HG02943 (cell line): ENCODE results near the gene MYO7B.

Experiments
- ATAC-seq: cut with Tn5 transposase; IDR thresholded peaks from one replicate; pipeline ENCODE4 v1.9.1; 2021; ENCODE audit warnings: mild to moderate bottlenecking, low read depth, moderate library complexity; ENCODE audit not compliant: unreplicated experiment

The MYO7B gene

DNA sequence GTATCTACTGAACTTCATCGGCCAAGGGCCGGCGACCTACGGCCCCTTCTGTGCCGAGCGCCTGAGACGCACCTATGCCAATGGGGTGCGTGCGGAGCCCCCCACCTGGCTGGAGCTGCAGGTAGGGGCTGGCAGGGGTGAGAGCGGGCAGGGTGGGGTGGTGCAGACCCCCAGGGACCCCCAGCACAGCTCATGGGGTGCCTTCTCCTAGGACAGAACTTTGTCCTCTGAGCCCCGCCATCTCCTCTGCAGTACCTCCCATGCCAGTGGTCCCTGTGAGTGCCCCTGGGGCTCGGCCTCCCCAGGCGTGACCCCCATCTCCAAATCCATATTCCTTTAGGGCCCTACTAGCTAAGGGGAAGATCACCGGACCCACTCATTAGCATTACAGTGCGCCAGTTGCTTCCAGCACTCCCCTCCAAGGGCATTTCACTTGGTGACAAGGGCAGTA is 86.5 kb downstream of the MYO7B start:
- no peak for ATAC-seq

DNA sequence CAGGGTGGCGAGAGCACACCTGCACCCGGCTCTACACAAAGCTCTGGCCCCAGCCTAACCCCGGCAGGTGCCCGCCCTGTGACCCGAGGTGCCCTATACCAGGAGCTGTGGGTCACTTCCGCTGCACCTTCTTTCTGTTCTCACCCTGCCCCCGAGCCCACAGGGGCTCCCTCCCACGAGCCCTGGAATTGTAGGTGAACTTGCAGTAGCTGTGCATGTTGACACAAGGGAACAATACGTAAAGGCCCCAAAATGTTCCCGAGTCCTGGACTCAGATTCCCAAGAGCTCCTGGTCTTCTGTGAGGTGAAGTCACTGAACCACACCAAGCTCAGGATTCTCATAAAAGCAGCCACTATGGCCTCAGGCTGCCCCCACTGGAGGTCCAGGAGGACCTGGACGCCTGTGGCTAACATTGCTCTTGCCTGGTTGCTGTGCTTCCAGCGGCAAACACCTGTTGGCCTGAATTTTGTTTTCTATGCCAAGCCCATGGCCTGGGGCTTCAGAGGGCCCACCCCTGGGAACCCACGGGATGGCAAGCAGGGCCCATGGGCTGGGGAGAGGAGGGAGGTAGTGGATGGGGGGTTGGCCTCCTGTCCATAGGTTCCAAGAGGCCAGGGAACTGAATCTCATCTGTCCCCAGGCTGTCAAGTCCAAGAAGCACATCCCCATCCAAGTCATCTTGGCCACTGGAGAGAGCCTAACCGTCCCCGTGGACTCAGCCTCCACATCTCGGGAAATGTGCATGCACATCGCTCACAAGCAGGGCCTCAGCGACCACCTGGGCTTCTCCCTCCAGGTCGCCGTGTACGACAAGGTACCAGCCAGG is 87.3 kb downstream of the MYO7B start:
- ATAC-seq = no peak

DNA sequence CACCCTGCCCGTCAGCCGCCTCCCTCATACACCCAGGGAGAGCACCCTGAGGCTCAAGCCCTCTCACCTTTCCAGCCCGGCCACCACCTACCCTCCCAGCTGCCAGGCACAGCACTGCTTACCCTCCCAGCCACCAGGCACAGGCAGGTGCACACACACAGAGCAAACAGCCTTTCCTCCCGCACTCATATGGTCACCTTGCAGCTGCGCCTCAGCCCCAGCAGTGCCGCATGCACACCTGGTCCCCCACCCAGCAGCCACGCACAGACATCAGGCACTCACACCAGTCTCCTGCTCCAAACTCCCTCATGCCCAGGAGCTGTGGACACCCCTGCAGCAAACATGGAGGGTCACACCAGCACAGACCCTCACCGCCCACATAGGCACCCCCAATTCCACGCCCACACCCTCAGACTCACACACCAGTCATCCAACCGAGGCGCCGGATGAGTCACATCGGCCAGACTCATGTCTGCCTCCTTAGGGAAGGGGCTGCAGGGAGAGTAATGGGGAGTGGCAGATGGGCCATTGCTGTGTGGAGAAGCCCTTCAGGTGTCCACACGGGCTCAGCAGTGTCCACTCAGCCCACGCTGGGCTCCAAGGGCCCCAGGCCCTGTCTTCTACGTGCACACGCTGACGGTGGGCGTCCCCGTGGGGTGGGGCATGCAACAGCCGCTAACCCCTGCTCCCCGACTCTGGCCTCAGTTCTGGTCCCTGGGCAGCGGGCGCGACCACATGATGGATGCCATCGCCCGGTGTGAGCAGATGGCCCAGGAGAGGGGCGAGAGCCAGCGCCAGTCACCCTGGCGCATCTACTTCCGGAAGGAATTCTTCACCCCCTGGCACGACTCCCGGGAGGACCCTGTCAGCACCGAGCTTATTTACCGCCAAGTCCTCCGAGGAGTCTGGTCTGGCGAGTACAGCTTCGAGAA is 88.2 kb downstream of the MYO7B start:
- no peak for ATAC-seq

DNA sequence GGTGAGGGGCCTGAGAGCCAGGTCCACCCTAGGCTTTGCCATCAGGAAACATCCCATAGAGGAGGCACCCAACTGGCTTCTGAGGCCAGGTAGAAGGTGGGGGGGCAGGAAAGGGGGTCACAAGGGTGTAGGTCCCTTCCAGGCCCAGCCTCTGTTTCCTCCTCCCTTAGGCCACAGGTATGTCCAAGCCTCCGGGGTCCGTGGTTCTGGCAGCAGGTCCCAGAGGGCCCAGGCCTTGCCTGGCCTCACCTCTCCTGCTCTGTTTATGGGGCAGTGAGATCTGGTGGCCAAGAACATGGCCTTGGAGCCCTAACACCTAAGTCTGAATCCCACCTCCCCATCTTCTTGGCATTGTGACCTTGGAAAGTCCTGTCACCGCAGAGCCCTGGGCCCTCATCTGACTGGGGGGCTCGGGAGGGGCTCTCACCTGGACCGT is 88.9 kb downstream of the MYO7B start:
- no peak for ATAC-seq

DNA sequence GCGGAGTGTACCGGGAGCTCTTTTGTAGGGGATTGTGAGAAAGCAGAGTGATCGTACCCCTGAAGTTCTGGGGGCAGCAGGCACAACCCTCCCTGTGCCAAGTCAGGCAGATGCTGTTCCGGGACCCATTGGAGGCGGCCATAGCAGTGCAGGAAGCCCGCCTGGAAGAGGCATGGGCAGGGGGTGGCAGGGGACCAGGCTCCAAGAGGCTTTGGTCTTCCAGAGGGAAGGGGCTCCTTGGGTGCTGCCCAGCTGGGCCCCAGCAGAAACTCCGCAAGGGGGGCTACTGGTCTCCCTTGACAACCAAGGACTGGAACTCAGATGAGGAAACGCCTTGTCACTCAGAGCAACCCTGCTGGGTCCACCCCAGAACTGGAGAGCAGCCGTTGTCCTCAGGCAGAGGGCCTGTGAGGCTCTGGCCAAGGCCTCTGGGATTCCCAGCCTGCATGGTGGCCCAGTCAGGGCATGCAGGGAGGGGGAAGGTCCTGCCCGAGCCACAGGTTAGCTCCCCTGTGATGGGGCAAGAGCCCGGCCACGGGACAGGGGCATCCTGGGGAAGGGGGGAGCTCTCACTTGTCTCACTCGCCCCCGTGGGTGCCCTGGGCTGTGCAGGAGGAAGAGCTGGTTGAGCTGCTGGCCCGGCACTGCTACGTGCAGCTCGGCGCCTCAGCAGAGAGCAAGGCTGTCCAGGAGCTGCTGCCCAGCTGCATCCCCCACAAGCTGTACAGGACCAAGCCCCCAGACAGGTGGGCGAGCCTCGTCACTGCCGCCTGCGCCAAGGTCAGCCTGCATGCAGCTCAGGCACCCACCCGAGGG is 89.5 kb downstream of the MYO7B start:
- ATAC-seq = no peak

DNA sequence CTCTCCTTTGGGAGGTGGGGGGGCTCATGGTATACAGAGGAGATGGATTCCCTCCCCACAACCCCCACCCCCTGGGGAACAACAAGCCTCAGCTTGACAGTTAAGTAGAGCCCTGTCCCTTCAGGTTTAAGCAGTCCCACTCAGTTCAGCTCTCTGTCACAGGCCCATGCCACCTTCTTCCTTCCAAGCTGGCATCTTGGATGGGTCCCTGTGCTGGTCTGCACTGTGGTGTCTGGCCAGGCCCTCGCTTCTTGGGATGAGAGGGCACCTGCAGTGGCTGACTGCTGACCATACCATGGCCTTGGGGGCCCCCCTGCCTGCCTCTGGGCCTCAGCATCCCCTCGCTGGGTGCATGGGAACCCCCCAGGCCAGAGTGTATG is 90.1 kb downstream of the MYO7B start:
- ATAC-seq = no peak

DNA sequence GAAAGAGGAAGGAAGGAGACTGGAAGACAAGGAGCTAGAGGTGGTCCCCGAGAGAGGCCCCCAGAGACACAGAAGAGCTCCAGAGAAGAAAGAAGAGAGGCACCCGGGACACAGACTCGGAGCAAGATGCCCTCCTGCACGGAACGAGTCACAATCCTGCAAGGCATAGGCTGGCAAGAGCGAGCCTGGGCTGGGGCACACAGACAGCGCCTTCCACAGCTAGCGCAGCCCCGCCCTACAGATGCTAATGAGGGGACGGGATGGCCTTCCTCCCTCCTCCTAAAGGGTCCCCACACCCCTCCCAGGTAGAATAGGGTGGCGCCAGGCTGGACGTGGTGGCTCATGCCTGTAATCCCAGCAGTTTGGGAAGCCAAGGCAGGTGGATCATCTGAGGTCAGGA is 90.7 kb downstream of the MYO7B start:
- ATAC-seq = no peak

DNA sequence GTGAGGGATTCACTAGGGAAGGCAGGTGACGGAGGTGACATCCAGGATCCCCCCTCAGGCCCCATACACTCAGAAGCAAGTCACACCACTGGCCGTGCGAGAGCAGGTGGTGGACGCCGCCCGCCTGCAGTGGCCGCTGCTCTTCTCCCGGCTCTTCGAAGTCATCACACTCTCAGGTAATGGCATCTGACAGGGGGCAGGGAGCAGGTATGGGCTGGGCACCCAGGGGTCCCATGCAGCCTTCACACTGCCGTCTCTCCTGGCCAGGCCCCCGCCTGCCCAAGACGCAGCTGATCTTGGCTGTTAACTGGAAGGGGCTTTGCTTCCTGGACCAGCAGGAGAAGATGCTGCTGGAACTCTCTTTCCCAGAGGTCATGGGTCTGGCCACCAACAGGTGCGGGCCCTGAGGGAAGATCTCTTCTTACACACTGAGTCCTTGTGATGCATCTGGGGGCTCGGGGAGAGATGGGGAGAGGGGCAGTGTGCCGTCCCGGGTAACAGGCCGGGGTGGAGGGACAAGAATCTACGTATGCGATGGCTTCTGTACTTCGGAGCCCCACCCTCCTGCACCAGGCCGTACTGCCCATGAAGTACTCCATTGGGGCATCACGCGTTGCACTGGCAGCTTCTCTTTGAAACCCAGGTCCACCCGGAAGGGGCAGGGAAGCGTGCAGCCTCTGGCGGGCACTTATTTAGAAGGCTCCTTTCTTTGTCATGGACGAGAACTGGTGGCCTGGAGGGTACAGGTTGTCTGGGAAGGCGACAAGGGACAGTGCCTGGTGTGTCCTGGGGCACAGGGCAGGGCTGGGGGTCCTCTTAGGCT is 91.6 kb downstream of the MYO7B start:
- ATAC-seq = no peak

DNA sequence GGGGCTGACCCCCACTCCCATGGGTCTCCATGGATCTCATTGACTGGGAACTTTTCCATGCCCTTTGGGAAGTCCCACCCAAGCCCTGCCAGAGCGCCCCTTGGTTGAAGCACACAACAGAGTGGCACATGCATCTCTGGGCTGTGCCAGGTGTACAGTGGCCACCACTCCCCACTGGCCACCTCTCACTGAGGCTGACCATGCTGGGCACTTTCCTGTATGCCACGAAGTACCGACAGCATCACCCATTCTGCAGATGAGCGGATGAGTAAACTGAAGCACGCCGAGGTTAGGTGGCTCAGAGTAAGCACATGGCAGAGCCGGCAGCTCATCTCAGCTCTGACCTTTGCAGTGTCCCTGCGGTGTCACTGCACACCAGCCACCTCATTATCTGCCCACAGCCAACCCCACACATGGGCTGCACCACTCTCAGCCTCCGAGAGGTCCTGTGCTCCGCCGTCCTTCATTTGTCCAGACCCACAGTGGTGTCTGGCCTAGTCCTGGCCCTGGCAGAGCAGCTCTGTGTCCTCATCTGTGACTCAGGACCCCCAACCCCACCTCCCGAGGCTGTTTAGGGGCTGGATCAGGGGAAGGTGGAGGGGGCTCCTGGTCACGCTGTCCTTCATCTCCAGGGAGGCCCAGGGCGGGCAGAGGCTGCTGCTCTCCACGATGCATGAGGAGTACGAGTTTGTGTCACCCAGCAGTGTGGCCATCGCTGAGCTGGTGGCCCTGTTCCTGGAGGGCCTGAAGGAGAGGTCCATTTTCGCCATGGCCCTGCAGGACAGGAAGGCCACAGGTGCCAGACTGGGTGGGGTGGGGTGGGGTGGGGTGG is 92.5 kb downstream of the MYO7B start:
- no peak for ATAC-seq

DNA sequence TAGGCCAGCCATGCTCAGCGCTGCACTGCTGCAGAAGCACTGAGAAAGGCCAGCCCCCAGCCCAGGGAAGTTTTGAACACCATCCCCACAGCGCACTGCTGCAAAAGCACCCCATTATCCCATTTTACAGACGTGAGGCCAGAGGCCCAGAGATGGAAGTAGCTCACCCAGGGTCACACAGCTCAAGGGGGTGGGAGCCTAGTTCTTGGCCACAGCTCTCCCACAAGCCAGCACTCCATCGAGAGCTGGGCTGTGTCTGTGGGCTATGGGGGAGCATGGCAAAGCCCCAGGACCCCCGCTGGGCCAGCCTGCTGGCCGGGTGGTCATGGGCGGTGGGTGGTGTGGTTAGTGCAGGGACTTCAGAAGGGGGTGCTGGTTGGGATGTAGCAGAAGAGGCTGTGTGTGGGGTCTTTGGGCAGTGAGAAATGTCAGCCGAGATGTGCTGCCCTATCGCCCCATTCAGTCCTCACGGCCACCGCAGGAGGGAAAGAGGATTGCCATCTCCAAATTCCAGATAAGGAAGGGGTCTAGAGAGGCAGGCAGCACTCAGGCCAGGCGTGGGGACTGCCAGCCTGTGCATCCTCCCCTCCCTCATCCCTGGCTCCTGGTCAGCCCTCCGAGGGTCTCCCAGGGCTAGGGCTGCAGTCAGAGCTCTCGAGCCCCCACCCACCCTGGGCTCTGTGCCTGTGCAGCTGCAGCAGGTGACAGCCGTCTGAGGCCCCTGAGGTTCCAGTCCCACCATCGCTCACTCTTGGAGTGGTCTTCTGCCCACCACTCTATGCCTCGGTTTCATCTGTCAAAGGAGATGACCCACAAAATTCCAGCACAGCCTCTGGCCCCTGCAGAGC is 93.5 kb downstream of the MYO7B start:
- ATAC-seq = no peak

DNA sequence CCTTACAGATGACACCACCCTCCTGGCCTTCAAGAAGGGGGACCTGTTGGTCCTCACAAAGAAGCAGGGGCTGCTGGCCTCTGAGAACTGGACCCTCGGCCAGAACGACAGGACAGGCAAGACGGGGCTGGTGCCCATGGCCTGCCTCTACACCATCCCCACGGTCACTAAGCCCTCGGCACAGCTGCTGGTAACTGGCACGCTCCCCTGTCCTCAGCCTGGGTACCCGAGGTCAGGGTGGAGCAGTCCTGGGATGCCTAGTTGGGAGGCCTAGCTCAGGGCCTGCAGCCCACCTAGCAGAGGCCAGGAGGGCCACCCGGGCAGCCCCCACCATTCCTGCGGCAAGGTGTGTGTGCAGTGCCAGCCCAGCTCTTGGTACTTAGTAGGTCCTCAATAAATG is 94.2 kb downstream of the MYO7B start:
- no peak for ATAC-seq

DNA sequence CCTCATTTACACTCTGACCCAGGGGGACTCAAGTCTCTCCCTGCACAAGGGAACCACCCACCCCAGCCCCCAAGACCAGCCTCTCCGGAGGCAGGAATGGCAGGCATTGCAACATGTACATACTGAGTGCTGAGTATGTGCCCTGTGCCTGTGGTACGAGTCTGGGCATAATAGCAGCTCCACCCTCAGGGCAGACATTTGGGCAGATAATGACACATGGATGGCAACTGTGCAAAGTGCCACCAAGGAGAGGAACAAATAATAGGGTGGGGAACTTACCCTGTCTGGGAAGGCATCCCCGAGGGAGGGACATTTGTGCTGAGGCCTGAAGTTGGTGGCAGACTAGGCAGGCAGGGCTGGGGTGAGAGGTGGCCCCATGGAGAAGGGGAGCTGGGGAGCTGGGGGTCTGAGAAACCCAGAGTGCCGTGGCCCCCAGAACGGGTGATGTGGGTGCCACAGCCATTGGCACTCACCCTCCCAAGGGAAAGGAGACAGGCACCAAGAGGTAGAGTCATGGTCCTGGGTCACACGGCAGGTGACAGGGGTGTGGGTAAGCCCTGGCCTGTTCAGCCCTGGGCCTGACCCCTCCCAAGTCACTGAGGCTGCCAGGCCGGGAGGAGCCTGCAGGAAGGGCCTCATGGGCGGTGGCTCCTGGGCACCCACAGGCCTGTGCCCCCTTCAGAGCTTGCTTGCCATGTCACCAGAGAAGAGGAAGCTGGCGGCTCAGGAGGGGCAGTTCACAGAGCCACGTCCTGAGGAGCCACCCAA is 94.8 kb downstream of the MYO7B start:
- no peak for ATAC-seq

DNA sequence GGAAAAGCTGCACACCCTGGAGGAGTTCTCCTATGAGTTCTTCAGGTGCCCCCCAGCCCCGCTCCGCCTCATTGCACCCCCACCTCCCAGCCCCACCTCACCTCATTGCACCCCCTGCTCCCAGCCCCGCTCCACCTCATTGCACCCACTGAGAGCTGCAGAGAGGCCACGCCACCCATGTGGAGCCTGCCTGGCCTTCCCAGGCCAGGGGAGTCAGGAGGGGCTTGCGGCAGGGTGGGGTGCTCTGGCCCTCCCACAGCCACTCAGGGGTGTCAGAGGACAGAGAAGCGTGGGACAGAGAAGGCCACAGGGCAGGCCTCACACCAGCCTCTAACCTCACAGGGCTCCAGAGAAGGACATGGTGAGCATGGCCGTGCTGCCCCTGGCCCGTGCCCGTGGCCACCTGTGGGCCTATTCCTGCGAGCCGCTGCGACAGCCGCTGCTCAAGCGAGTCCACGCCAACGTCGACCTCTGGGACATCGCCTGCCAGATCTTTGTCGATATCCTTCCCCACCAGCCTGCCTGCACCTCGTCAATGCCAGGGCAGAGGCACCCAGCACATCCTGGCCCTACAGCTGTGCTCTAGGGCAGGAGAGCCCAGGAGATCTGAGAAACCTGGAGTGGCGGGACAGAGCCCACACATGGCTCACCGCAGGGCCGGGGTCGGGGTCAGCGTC is 95.5 kb downstream of the MYO7B start:
- no peak for ATAC-seq

DNA sequence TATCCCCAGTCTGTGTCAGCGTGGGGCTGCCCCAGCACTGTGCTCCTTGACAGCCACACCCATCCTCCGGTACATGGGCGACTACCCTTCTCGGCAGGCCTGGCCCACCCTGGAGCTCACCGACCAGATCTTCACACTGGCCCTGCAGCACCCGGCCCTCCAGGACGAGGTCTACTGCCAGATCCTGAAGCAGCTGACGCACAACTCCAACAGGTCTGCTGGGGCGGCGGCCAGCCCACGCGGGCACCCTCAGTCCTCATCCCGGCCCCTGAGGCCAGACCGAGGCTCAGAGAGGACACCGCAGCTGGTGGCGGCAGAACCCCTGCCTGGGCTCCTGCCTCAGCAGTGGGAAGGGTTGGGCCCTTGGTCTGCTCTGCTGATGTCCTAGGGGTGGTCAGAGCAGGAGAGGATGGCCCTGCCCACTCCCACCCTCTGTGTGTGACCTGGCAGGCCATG is 96.1 kb downstream of the MYO7B start:
- ATAC-seq = no peak

DNA sequence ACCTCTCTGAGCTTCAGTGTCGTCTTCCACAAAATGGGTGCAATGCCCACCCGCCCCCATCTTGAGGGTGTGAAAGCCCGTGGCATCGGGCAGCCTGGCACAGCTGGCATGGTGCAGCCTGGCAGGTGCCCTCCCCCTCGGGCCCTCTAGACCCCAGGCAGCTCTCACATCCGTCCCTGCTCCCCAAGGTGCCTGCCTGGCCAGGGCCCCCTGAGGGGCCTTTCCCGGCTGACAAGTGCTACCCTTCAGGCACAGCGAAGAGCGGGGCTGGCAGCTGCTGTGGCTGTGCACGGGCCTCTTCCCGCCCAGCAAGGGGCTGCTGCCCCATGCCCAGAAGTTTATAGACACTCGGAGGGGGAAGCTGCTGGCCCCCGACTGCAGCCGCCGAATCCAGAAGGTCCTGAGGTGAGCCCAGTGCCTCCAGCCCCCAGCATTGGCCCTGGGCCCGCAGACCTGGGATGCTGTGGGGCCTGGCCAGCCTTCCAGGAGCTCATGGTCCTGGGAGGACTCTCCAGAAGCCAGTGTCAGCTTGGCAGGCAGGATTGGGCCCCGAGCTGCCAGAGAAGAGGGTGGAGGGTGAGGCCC is 96.6 kb downstream of the MYO7B start:
- ATAC-seq = no peak
